GM10248 (cell line): ENCODE measurements around the gene COL6A1.

Experiments used
- CTCF ChIA-PET: fragments of 300-600 bp; sonication (Branson Sonifier 250); formaldehyde crosslinking; extraction: SDS; loops from one replicate; lab custom pipeline; 2021; ENCODE audit warnings: antibody characterized with exemption; lab: Yijun Ruan, JAX
- POLR2A ChIA-PET: fragments of 350-650 bp; sonication (Branson Sonifier 250); formaldehyde crosslinking; extraction: SDS; loops from one replicate; lab custom pipeline; 2020; ENCODE audit warnings: antibody characterized with exemption; lab: Yijun Ruan, JAX
- DNase-seq: peaks from one replicate; pipeline ENCODE4 v3.0.0; 2012; ENCODE audit errors: extremely low spot score
- CTCF ChIP-seq: IDR thresholded peaks from 2 replicates; pipeline ENCODE4 v1.5.1; 2012; ENCODE audit warnings: mild to moderate bottlenecking, low read depth; ENCODE audit errors: extremely low read depth, missing control alignments, control extremely low read depth

The COL6A1 gene

GRCh38 chr21:46038341-46038829, 56.8 kb downstream of the COL6A1 start:
- CTCF ChIA-PET: no interaction called here
- no peak for DNase-seq
- TF ChIP-seq CTCF: no peak

GRCh38 chr21:46038871-46039397, 57.4 kb downstream of the COL6A1 start:
- POLR2A ChIA-PET: no interaction called here
- CTCF ChIA-PET: interaction anchor here (1.5 kb wide), 1 partner anchor 104 kb away, joined by 3 read pairs; no protein-coding TSS in a partner anchor
- DNase-seq: no peak
- TF ChIP-seq CTCF: no peak

More at GRCh38 chr21:46038341-46038829, 56.8 kb downstream of the COL6A1 start:
- POLR2A ChIA-PET: no interaction called here

DNA sequence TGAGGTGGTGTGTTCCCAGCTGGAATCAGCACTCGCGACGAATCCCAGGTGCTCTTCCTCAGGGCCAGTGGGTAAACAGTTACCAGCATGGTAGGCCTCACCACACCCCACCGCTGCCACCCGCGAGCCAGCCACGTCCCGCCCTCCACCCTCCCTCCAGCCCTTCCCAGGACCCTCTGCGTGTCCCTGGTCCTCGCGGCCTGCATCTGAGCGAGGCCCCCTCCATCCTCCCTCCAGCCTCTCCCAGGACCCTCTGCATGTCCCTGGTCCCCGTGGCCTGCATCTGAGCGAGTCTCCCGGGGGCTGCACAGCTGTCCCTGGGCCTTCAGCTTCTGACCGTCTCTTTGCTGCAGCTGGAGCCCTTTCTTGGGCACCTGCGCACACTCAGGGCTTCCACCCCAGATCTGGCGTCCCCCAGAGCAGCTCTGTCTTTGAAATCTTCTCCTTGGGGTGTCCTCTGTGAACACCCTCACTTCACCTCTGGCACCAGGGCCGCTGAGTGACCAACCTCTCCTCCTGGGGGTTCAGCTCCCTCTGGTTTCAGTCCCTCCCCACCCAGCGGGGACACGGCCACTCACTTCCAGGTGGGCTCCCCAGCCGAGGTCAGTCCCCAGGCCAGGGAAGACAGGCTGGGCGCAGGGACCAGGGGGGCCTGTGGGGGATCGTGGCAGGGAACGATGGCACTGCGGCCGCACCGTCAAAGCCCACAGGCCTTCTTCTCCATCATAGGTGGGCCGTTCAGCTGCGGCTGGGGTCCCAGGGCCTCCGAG, 58.5 kb downstream of the COL6A1 start:
- no peak for DNase-seq
- no peak for TF ChIP-seq CTCF
- POLR2A ChIA-PET: no interaction called here
- CTCF ChIA-PET: interaction anchor here (1.5 kb wide), 2 partner anchors 10 to 103 kb away, joined by 3 to 5 read pairs; no protein-coding TSS in a partner anchor

DNA sequence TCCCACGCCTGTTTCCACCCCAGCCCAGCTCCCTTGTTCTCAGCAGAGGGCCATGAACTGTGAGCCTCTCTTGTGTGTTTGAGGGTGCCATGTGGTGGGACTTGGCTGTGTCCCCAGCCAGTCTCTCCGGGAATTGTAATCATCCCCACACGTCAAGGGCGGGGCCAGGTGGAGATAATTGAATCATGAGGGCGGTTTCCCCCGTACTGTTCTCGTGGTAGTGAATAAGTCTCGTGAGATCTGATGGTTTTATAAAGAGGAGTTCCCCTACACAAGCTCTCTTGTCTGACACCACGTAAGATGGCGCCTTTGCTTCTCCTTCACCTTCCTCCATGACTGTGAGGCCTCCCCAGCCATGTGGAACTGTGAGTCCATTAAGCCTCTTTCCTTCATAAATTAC, 59.1 kb downstream of the COL6A1 start:
- no peak for TF ChIP-seq CTCF
- DNase-seq: no peak
- CTCF ChIA-PET: interaction anchor here (1.5 kb wide), 1 partner anchor 11 kb away, joined by 5 read pairs; no protein-coding TSS in a partner anchor
- POLR2A ChIA-PET: no interaction called here

DNA sequence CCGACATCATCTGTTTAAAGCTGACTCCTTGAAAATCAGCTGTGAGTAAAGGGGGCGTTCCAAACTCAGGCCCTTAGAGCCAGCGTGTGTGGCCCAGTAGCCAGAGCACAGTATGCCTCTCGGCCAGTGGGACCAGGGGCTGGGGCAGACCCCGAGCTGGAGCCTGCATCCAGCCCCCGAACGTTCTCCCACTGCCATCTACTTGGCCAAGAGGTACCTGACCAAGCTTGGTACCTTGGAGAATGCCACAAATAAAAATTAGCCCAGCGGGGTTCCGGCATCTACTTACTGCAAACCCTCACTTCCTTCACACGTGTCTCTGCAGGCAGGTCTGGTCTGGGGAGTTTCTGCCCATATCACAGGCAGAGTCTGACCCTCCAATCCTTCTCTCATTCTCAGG, 59.6 kb downstream of the COL6A1 start:
- TF ChIP-seq CTCF: no peak
- CTCF ChIA-PET: interaction anchor here (1.5 kb wide), 1 partner anchor 11 kb away, joined by 5 read pairs; no protein-coding TSS in a partner anchor
- POLR2A ChIA-PET: no interaction called here
- no peak for DNase-seq

DNA sequence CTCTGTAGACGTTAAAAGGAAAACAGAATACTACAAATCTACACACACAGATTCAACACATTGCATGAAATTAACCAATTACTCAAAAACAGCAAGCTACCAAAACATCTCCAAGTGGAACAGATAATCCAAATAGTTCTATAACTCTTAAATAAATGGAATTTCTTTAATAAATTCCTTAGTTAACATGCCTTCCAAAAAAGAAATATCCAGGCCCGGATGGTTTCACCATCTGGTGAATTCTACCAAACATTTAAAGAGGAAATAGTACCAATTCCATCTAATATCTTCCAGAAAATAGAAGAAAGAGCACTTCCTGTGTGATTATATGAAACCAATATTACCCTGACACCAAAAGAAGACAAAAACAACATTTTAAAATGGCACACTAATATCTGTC, 63.6 kb downstream of the COL6A1 start:
- CTCF ChIA-PET: no interaction called here
- POLR2A ChIA-PET: no interaction called here
- no peak for DNase-seq
- no peak for TF ChIP-seq CTCF
